Measurements from ENCODE around the gene TSPAN33. TPM values are rescaled to one million over a fixed set of nuclear protein-coding genes. Genes with fewer than 3 reads are reported as not detected.
"Not testable (repeated sequence)": the region's sequence is repeated elsewhere in the genome, so short reads cannot be mapped to it uniquely, and the experiment has no call there.

The TSPAN33 gene
- total RNA-seq, 1 donor from 2014 or later = 6.4 TPM

GRCh38 chr7:129169171-129169671 is 24.7 kb downstream of the TSPAN33 start:
- Mint-ChIP-seq H3K36me3 (no peaks in the 10 kb centered on the region), H3K27ac (peak overlapping the region; percentile 48), H3K9me3 (peaks cover under 1% of the 10 kb centered on the region), H3K27me3 (ENCODE audit: low read depth) (peaks cover 30% of the 10 kb centered on the region), H3K4me3 (peak overlapping the region; percentile 65), H3K4me1 (peaks cover 25% of the 10 kb centered on the region)
- peak in 1 of 2 experiments; percentile 63 for DNase-seq (ENCODE audit: low spot score in 2 of 2, unreplicated experiment in 2 of 2)
- TF ChIP-seq, protein P1, sequence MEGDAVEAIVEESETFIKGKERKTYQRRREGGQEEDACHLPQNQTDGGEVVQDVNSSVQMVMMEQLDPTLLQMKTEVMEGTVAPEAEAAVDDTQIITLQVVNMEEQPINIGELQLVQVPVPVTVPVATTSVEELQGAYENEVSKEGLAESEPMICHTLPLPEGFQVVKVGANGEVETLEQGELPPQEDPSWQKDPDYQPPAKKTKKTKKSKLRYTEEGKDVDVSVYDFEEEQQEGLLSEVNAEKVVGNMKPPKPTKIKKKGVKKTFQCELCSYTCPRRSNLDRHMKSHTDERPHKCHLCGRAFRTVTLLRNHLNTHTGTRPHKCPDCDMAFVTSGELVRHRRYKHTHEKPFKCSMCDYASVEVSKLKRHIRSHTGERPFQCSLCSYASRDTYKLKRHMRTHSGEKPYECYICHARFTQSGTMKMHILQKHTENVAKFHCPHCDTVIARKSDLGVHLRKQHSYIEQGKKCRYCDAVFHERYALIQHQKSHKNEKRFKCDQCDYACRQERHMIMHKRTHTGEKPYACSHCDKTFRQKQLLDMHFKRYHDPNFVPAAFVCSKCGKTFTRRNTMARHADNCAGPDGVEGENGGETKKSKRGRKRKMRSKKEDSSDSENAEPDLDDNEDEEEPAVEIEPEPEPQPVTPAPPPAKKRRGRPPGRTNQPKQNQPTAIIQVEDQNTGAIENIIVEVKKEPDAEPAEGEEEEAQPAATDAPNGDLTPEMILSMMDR (IDR thresholded peaks at IDR 0.05; ENCODE audit: unreplicated experiment) = no peak

DNA sequence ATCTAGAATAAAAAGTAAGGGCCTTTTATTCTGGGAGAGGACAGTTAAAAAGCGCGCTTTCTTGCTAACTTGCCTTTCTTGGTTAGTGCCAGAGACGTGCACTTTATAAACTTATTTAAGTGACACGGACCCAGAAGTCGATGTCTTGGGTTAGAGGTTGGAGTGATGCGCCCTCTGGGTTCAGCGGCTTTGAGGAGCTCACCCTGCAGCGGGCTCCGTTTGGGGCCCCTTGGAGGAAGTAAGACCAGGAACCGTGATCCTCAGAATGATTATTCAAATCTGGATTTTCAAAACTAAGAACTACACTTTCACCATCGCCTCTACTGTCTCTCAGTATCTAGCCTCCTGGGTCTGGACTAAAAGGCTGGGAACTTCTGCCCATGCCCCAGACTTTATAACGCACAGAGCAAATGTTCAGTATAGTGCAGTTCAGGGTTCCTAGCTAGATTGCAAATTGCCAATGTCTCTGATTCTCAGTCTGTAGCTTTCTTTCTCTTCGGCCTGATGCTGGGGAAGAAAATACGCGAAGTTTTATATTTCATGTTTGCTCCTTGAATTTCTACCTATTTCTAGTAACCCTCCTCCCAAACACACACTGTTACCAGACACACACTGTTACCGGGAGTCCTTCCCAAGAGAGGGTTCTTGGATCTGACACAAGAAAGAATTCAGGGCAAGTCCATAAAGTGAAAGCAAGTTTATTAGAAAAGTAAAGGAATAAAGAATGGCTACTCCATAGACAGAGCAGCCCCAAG is 25.4 kb downstream of the TSPAN33 start:
- Mint-ChIP-seq H3K4me1 (peaks cover 25% of the 10 kb centered on the region), H3K27me3 (ENCODE audit: low read depth) (peaks cover 30% of the 10 kb centered on the region), H3K4me3 (peak overlapping the region; percentile 65), H3K27ac (peak overlapping the region; percentile 36), H3K36me3 (no peaks in the 10 kb centered on the region), H3K9me3 (peaks cover 3% of the 10 kb centered on the region)
- DNase-seq (ENCODE audit: low spot score in 2 of 2, unreplicated experiment in 2 of 2) = no peak
- TF ChIP-seq, protein P1 (IDR thresholded peaks at IDR 0.05; ENCODE audit: unreplicated experiment) = no peak

DNA sequence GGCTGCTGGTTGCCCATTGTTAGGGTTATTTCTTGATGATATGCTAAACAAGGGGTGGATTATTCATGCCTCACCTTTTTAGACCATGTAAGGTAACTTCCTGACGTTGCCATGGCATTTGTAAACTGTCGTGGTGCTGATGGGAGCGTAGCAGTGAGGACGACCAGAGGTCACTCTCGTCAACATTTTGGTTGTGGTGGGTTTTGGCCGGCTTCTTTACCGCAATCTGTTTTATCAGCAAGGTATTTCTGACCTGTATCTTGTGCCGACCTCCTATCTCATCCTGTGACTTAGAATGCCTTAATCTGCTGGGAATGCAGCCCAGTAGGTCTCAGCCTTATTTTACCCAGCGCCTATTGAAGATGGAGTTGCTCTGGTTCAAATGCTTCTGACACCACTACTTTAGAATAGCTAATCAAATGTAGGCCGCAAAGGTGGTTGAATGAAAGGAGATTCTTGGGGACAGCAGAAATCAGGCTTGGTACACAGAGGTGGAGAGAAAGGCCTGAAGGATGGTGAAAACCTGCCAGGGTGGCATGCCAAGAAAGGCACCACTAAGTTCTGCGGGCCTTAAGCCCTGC is 26.0 kb downstream of the TSPAN33 start:
- H3K27ac Mint-ChIP-seq = no peak overlapping the region
- no peak overlapping the region for H3K4me3 Mint-ChIP-seq

GRCh38 chr7:129173861-129174260 is 29.4 kb downstream of the TSPAN33 start:
- H3K4me3 Mint-ChIP-seq; H3K27ac Mint-ChIP-seq; DNase-seq (ENCODE audit: low spot score in 2 of 2, unreplicated experiment in 2 of 2); H3K36me3 Mint-ChIP-seq; H3K9me3 Mint-ChIP-seq: not testable (repeated sequence)
- peaks cover 23% of the 10 kb centered on the region for H3K4me1 Mint-ChIP-seq
- peaks cover 27% of the 10 kb centered on the region for H3K27me3 Mint-ChIP-seq (ENCODE audit: low read depth)

More for the DNA sequence above, 26.0 kb downstream of the TSPAN33 start:
- peaks cover 3% of the 10 kb centered on the region for H3K9me3 Mint-ChIP-seq
- H3K36me3 Mint-ChIP-seq = no peaks in the 10 kb centered on the region
- DNase-seq (ENCODE audit: low spot score in 2 of 2, unreplicated experiment in 2 of 2) = no peak
- TF ChIP-seq, protein P1 (IDR thresholded peaks at IDR 0.05; ENCODE audit: unreplicated experiment) = no peak
- H3K4me1 Mint-ChIP-seq = peaks cover 25% of the 10 kb centered on the region
- peaks cover 30% of the 10 kb centered on the region for H3K27me3 Mint-ChIP-seq (ENCODE audit: low read depth)

GRCh38 chr7:129176916-129177710 is 32.6 kb downstream of the TSPAN33 start:
- Mint-ChIP-seq H3K27ac (no peak overlapping the region), H3K4me1 (peaks cover 7% of the 10 kb centered on the region), H3K4me3 (no peak overlapping the region), H3K9me3 (peaks cover 10% of the 10 kb centered on the region), H3K27me3 (ENCODE audit: low read depth) (peaks cover 8% of the 10 kb centered on the region), H3K36me3 (no peaks in the 10 kb centered on the region)
- no peak for DNase-seq (ENCODE audit: low spot score in 2 of 2, unreplicated experiment in 2 of 2)
- TF ChIP-seq, protein P1 (IDR thresholded peaks at IDR 0.05; ENCODE audit: unreplicated experiment) = no peak
